Esophagus muscularis mucosa (tissue), 3 donors: ENCODE data around the gene USP15.

ENCODE experiments used
- EP300 ChIP-seq: sonication (generic); formaldehyde crosslinking; IDR thresholded peaks from one replicate; pipeline ENCODE4 v1.6.1; 2017; ENCODE audit warnings: antibody characterized with exemption
- POLR2AphosphoS5 ChIP-seq, 2 donors: sonication (generic); formaldehyde crosslinking; IDR thresholded peaks; one replicate each; pipeline ENCODE4 v1.6.1; 2017; ENCODE audit warnings: antibody characterized with exemption in 2 of 2

- no peak for TF ChIP-seq EP300
- TF ChIP-seq POLR2AphosphoS5 (IDR thresholded peaks at IDR 0.05): no peak
These were observed 44.4 kb downstream of the USP15 start for GRCh38 chr12:62304560-62304959.
